ENCODE measurements around the gene NOD2. TPM values are rescaled to one million over a fixed set of nuclear protein-coding genes. Genes with fewer than 3 reads are reported as not detected.

Gene NOD2
- total and polyA plus RNA-seq, 12 donors = 0.13 to 4.9 (median 0.48) TPM

DNA sequence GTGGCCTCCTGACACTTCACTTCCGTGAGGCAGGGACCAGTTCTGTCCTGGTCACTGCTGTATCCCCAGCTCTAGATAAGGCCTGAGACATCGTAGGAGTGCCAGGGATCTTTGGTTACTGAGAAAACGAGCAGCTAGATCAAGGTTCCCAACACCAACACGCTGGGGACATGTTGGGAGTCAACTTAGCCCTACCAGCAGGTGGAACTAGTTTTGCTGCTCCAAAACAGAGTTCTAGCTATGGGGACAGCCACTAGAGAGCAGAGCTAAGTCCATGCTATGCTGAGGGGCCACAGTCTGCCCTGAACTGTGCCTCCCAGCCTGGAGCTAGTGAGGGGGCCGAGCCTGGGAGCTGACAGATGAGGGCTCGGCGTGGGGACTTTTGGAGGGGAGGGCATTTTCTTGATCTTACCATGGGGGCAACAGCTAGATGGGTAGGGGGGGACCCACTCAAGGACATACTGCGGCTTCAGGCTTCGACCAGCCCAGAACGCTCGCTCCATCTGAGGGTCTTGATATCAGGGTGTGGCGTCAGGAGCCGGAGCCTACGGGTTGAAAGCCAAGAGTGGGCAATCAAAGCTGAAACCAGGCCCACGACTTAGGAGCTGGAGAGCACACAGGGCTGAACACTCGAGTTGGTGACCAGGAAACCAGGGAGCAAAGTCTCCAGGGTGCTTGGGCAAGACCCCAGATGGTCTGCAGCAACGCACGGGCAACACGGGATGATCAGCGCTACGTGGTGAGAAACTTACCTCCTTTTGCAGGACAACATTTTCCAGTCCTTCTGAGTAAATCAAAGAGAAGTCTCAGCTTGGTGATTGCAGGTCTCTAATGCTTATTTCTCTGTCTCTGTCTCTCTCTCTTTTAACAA lies 25.7 kb upstream of the NOD2 start:
- intact Hi-C loops (cut with DNase I) = loop anchor here in 9 of 10 donors (5.0 to 10.0 kb wide), 13 partner anchors 73 to 643 kb away; partner anchors contain the start of genes CNEP1R1 (in 2 of the 9), CYLD (in 2 of the 9) and BRD7 (in 1 of the 9)
- H3K9me3 ChIP-seq = peaks cover 0 to 21% (median 9%) of the 10 kb centered on the region in 11 donors
- WGBS, 2 donors = 90 to 92% methylated on average over 21 of the region's 21 CpGs
- H3K27ac ChIP-seq = peak overlapping the region in 6 of 10 donors; percentile 25 to 77 (median 54)
- H3K36me3 ChIP-seq = peaks cover 0 to 19% (median 0%) of the 10 kb centered on the region in 9 donors
- H3K4me3 ChIP-seq = no peak overlapping the region
- peaks cover 0 to 4% (median under 1%) of the 10 kb centered on the region in 7 donors for H3K27me3 ChIP-seq
- TF ChIP-seq, protein P1, sequence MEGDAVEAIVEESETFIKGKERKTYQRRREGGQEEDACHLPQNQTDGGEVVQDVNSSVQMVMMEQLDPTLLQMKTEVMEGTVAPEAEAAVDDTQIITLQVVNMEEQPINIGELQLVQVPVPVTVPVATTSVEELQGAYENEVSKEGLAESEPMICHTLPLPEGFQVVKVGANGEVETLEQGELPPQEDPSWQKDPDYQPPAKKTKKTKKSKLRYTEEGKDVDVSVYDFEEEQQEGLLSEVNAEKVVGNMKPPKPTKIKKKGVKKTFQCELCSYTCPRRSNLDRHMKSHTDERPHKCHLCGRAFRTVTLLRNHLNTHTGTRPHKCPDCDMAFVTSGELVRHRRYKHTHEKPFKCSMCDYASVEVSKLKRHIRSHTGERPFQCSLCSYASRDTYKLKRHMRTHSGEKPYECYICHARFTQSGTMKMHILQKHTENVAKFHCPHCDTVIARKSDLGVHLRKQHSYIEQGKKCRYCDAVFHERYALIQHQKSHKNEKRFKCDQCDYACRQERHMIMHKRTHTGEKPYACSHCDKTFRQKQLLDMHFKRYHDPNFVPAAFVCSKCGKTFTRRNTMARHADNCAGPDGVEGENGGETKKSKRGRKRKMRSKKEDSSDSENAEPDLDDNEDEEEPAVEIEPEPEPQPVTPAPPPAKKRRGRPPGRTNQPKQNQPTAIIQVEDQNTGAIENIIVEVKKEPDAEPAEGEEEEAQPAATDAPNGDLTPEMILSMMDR (IDR thresholded peaks at IDR 0.05) = no peak
- DNase-seq (no peak), ATAC-seq (no peak)
- H3K4me1 ChIP-seq = peaks cover 2 to 45% (median 17%) of the 10 kb centered on the region in 9 donors

DNA sequence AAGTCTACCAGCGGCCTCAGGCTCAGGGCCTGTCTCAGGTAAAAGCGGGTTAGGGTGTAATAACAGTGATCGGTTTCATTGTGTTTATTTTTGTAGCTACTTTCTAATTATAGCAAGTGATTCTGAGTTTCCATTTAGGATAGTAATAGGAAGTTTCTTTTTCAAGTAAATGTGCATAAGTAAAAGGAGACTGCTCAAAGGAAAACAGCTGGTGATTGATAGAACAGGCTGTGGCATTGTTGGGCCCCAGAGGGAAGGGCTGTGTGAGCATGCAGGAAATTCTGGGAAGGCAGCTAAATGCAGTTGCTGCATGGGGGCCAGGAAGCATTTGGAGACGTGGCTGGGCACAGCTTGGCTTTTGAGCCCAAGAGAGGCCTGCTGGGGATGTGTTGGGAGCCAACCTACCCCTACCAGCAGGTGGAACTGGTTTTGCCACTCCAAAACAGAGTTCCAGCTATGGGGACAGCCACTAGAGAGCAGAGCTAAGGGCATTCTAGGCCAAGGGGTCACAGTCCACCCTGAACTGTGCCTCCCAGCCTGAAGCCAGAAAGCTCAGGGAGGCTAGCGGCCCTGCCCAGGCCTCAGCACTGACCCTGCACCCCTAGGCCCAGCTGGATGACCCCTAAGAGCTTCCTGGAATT lies 24.9 kb upstream of the NOD2 start:
- ATAC-seq (peak in 1 of 8 donors; percentile 14), DNase-seq (no peak)
- 51 to 54% methylated on average over 5 of the region's 5 CpGs for WGBS, 2 donors
- Histone ChIP-seq H3K36me3 (peaks cover 0 to 27% (median 0%) of the 10 kb centered on the region in 9 donors), H3K4me1 (peaks cover 2 to 45% (median 17%) of the 10 kb centered on the region in 9 donors), H3K9me3 (peaks cover 0 to 29% (median 9%) of the 10 kb centered on the region in 11 donors), H3K27me3 (peaks cover 0 to 11% (median 8%) of the 10 kb centered on the region in 7 donors), H3K27ac (peak overlapping the region in 7 of 10 donors; percentile 19 to 77 (median 49)), H3K4me3 (no peak overlapping the region)
- TF ChIP-seq, protein P1 (IDR thresholded peaks at IDR 0.05) = peak in 2 of 9 donors; percentile 6 to 8
- intact Hi-C loops (cut with DNase I) = loop anchor here in 9 of 10 donors (5.0 to 10.0 kb wide), 13 partner anchors 74 to 644 kb away; partner anchors contain the start of genes CNEP1R1 (in 2 of the 9), CYLD (in 2 of the 9) and BRD7 (in 1 of the 9)

GRCh38 chr16:50669741-50670140 lies 23.7 kb upstream of the NOD2 start:
- TF ChIP-seq, protein P1 (IDR thresholded peaks at IDR 0.05) = no peak
- no peak overlapping the region for H3K27ac ChIP-seq
- no peak overlapping the region for H3K4me3 ChIP-seq
- ATAC-seq (no peak), DNase-seq (no peak)
- 90 to 95% methylated on average over 4 of the region's 4 CpGs for WGBS, 2 donors
- H3K36me3 ChIP-seq = peaks cover 0 to 39% (median 0%) of the 10 kb centered on the region in 9 donors
- peaks cover 0 to 30% (median 9%) of the 10 kb centered on the region in 11 donors for H3K9me3 ChIP-seq
- peaks cover 2 to 41% (median 17%) of the 10 kb centered on the region in 9 donors for H3K4me1 ChIP-seq
- H3K27me3 ChIP-seq = peaks cover 0 to 23% (median 19%) of the 10 kb centered on the region in 7 donors
- intact Hi-C loops (cut with DNase I) = loop anchor here (5.0 to 10.0 kb wide), 13 partner anchors 73 to 645 kb away; partner anchors contain the start of genes CNEP1R1 (in 2 of the 10), CYLD (in 2 of the 10) and BRD7 (in 1 of the 10)

DNA sequence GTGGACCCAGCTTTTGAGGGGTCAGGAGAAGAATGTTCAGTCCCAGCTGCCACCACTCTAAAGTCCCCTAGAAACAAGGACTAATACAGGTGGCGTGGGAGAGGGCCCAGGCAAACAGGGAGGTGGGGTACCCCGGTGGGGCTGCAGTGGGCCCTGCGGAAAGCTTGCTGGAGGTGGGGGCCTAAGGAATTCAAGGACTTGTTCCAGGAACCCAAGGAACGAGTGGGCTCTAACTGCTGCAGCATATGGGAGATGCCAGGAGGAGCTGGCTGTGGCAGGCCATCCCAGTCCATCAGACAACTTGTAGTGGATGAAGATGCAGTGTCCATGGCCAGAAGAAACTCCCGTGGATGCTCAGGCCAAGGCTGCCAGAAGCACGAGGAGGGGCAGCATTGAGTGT lies 22.9 kb upstream of the NOD2 start:
- Histone ChIP-seq H3K4me1 (peaks cover 2 to 34% (median 13%) of the 10 kb centered on the region in 9 donors), H3K9me3 (peaks cover 0 to 30% (median 9%) of the 10 kb centered on the region in 11 donors), H3K27ac (no peak overlapping the region), H3K36me3 (peaks cover 0 to 47% (median 0%) of the 10 kb centered on the region in 9 donors), H3K4me3 (no peak overlapping the region), H3K27me3 (peaks cover 0 to 27% (median 20%) of the 10 kb centered on the region in 7 donors)
- DNase-seq (no peak), ATAC-seq (no peak)
- WGBS, 2 donors = 92% methylated on average over 6 of the region's 6 CpGs
- intact Hi-C loops (cut with DNase I) = loop anchor here in 2 of 10 donors (5.0 to 10.0 kb wide), 2 partner anchors 134 to 137 kb away; no protein-coding TSS in a partner anchor
- TF ChIP-seq, protein P1 (IDR thresholded peaks at IDR 0.05) = no peak

Data from heart right ventricle (tissue), 16 donors.